Stimulated activated naive B cell treated with anti-CD40 and anti-IgM and Interleukin-4, amounts not matched to agents 10 μg/mL and 1 μg/mL and 100 μg/mL, for 72 hours (primary cell): Measurements from ENCODE around the gene INPP4A.
A peak's percentile ranks its signal among the peaks of the same experiment; 100 is the strongest.

ENCODE experiments used
- ATAC-seq, 2 donors: fragments of 150-1000 bp; cut with Tn5 transposase; replicated peaks; 2 replicates each; pipeline ENCODE4 v1.10.0; 2021; ENCODE audit warnings: moderate library complexity in 1 of 2
- DNase-seq: peaks from one replicate; pipeline ENCODE4 v3.0.0; 2021
- H3K27ac Mint-ChIP-seq: one replicate; pipeline ENCODE4 v1.8.0; 2022; ENCODE audit warnings: mild to moderate bottlenecking, mixed read lengths
- H3K27me3 Mint-ChIP-seq, 2 donors: one replicate each; pipeline ENCODE4 v1.8.0; 2022; ENCODE audit warnings: mixed read lengths in 2 of 2
- H3K36me3 Mint-ChIP-seq, 2 donors: one replicate each; pipeline ENCODE4 v1.8.0; 2022; ENCODE audit warnings: mixed read lengths in 2 of 2, mild to moderate bottlenecking in 1 of 2
- H3K4me1 Mint-ChIP-seq, 2 donors: one replicate each; pipeline ENCODE4 v1.8.0; 2022; ENCODE audit warnings: mixed read lengths in 2 of 2, mild to moderate bottlenecking in 1 of 2
- H3K4me3 Mint-ChIP-seq, 2 donors: one replicate each; pipeline ENCODE4 v1.8.0; 2022; ENCODE audit warnings: mild to moderate bottlenecking in 2 of 2, mixed read lengths in 2 of 2, moderate library complexity in 1 of 2
- H3K9me3 Mint-ChIP-seq, 2 donors: one replicate each; pipeline ENCODE4 v1.8.0; 2022; ENCODE audit warnings: mixed read lengths in 2 of 2, mild to moderate bottlenecking in 1 of 2

Gene INPP4A

DNA sequence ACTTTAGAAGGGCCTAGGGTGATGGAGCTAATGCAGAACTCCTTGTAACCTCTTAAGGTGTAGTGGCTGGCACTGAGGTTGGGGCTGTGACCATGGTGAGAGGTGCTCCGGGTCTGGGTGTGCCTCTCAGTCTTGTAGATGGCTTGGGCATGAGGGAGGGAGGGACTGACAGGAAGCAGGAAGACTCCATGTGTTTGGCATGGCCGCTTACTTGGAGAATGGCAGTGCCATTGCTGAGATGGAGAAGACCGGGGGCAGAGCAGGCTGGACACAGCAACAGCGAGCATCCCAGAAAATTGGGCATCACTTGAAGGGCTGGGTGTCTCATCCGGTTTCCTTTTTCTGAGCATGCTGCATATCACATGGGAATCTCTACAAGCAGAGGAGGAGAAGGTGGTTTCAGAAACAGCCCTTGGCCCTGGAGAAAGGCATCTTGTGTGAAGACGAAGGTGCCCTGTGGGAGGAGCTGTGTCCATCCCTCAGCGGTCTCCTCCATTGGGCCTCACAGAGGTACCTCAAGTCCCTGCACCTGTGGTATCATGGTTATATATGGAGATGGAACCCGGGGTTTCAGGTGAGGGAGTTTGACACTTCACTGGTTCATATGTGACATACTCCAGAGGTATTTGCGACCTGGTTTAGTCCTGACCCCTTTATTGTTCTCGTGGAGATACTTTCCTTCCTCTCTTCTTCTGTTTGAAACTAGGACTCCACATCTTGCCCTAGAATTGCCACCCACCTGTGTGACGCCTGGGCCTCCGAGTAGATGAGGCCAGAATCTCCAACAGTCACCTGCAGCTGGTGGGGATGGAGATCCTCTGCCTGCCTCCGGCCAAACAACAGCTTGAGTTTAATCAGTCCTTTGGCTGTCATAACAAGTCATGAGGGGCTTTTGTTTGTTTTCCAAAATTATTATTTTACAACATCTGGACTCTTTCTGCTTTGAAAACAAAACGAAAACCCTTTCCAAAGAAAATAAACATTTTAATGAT lies 45.6 kb downstream of the INPP4A start:
- peaks cover 2 to 3% of the 10 kb centered on the region in 2 donors for H3K9me3 Mint-ChIP-seq
- H3K4me3 Mint-ChIP-seq: no peak overlapping the region
- H3K27me3 Mint-ChIP-seq: no peaks in the 10 kb centered on the region
- H3K36me3 Mint-ChIP-seq: peaks cover 4 to 17% of the 10 kb centered on the region in 2 donors
- DNase-seq (no peak), ATAC-seq (no peak)
- H3K4me1 Mint-ChIP-seq: peaks cover 27 to 31% of the 10 kb centered on the region in 2 donors
- no peak overlapping the region for H3K27ac Mint-ChIP-seq

DNA sequence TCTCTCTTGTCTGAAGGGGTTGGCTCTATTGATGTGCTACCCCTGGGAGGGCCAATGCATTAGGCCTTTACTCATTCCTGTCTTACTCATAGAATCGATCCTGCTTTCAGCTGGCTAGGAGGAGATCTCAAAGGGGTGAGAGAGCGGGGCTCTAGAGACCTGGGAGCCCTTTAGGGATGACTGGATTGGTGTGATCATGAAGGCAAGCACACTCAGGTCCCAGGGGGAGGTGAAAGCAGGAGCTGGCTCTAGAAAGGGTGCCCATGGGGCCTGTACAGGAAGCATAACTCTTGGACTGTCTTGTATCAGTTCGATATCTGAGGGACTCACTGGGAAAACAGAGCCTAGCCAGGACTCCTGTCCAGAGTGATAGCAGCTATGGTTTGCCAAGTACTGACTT lies 47.8 kb downstream of the INPP4A start:
- H3K27ac Mint-ChIP-seq: peak overlapping the region; percentile 38
- peaks cover 17 to 33% of the 10 kb centered on the region in 2 donors for H3K36me3 Mint-ChIP-seq
- H3K4me3 Mint-ChIP-seq: no peak overlapping the region
- peaks cover 16 to 19% of the 10 kb centered on the region in 2 donors for H3K4me1 Mint-ChIP-seq
- peaks cover 13 to 14% of the 10 kb centered on the region in 2 donors for H3K9me3 Mint-ChIP-seq
- no peak for DNase-seq
- peak in 1 of 2 donors; percentile 66 for ATAC-seq
- no peaks in the 10 kb centered on the region for H3K27me3 Mint-ChIP-seq

GRCh38 chr2:98494699-98495098 lies 50.0 kb downstream of the INPP4A start:
- DNase-seq (no peak), ATAC-seq (no peak)
- Mint-ChIP-seq H3K27me3 (no peaks in the 10 kb centered on the region), H3K27ac (no peak overlapping the region), H3K36me3 (peaks cover 28 to 50% of the 10 kb centered on the region in 2 donors), H3K4me1 (peaks cover 0 to 8% of the 10 kb centered on the region in 2 donors), H3K4me3 (no peak overlapping the region), H3K9me3 (peaks cover 13 to 20% of the 10 kb centered on the region in 2 donors)

DNA sequence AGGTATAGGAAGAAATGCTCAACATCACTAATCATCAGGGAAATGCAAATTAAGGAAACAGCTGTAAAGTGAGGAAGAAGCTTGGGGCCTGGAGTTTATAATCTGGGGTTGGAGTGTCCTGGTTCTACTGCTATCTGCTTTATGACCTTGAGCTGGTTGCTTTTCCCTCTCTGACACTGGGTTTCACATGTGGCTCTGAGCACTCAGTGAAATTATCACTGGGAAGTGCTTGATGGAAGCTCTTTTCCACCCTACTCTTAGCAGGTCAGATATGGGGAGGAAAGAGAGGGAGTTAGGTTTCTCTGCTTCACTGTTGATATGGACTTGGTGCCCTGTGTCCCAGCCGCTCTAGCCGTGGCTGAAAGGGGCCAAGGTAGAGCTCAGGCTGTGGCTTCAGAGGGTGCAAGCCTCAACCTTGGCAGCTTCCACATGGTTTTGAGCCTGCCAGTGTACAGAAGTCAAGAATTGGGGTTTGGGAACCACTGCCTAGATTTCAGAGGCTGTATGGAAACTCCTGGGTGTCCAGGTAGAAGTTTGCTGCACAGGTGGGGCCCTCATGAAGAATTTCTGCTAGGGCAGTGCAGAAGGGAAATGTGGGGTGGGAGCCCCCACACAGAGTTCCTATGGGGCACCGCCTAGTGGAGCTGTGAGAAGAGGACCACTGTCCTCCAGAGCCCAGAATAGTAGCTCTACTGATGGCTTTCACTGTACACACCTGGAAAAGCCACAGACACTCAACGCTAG lies 52.3 kb downstream of the INPP4A start:
- Mint-ChIP-seq H3K36me3 (peaks cover 28 to 59% of the 10 kb centered on the region in 2 donors), H3K9me3 (peaks cover 13 to 20% of the 10 kb centered on the region in 2 donors)
- no peak for DNase-seq

GRCh38 chr2:98498703-98499440 lies 54.2 kb downstream of the INPP4A start:
- H3K27ac Mint-ChIP-seq: peak overlapping the region; percentile 9
- no peaks in the 10 kb centered on the region for H3K27me3 Mint-ChIP-seq
- DNase-seq (no peak), ATAC-seq (no peak)
- H3K4me3 Mint-ChIP-seq: no peak overlapping the region
- H3K36me3 Mint-ChIP-seq: peaks cover 34 to 53% of the 10 kb centered on the region in 2 donors
- H3K9me3 Mint-ChIP-seq: peaks cover 13 to 20% of the 10 kb centered on the region in 2 donors
- peaks cover 11 to 12% of the 10 kb centered on the region in 2 donors for H3K4me1 Mint-ChIP-seq

More for the DNA sequence above, 52.3 kb downstream of the INPP4A start:
- Mint-ChIP-seq H3K27ac (no peak overlapping the region), H3K27me3 (no peaks in the 10 kb centered on the region), H3K4me1 (peaks cover 0 to 10% of the 10 kb centered on the region in 2 donors), H3K4me3 (no peak overlapping the region)
- ATAC-seq: no peak

DNA sequence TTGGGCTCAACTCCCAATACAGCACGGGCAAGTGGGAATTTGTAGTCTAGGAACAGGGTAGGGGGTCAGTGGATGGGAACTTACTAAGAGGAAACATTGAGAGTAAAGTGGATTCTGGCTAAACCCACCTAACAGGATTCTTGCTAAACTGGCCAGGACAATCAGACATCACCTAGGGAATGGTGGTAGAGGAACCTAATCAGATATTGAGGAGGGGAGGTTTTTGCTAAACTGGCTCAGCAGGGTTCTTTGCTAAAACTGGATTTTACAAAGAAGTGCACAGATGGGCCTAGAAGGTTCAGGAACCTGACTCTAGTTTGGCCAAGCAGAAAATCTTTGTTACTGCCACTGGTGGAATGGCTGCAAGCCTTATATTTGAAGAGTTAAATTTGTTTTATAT lies 55.9 kb downstream of the INPP4A start:
- ATAC-seq (no peak), DNase-seq (no peak)
- Mint-ChIP-seq H3K9me3 (peaks cover 10 to 15% of the 10 kb centered on the region in 2 donors), H3K4me3 (no peak overlapping the region), H3K36me3 (peaks cover 27 to 43% of the 10 kb centered on the region in 2 donors), H3K27me3 (no peaks in the 10 kb centered on the region), H3K4me1 (peaks cover 16 to 17% of the 10 kb centered on the region in 2 donors), H3K27ac (no peak overlapping the region)

- H3K36me3 Mint-ChIP-seq: peaks cover 27 to 43% of the 10 kb centered on the region in 2 donors
- ATAC-seq (no peak), DNase-seq (no peak)
- no peak overlapping the region for H3K4me3 Mint-ChIP-seq
- peaks cover 9 to 15% of the 10 kb centered on the region in 2 donors for H3K9me3 Mint-ChIP-seq
- peaks cover 18 to 19% of the 10 kb centered on the region in 2 donors for H3K4me1 Mint-ChIP-seq
- H3K27me3 Mint-ChIP-seq: no peaks in the 10 kb centered on the region
- H3K27ac Mint-ChIP-seq: no peak overlapping the region
These were observed 56.6 kb downstream of the INPP4A start for GRCh38 chr2:98501223-98501622.

GRCh38 chr2:98501876-98502275 lies 57.2 kb downstream of the INPP4A start:
- no peak overlapping the region for H3K27ac Mint-ChIP-seq
- H3K4me3 Mint-ChIP-seq: no peak overlapping the region
- H3K27me3 Mint-ChIP-seq: no peaks in the 10 kb centered on the region
- peaks cover 2 to 9% of the 10 kb centered on the region in 2 donors for H3K9me3 Mint-ChIP-seq
- peaks cover 22% of the 10 kb centered on the region in 2 donors for H3K4me1 Mint-ChIP-seq
- ATAC-seq (no peak), DNase-seq (no peak)
- peaks cover 24 to 41% of the 10 kb centered on the region in 2 donors for H3K36me3 Mint-ChIP-seq

GRCh38 chr2:98502556-98503335 lies 58.1 kb downstream of the INPP4A start:
- H3K4me3 Mint-ChIP-seq: no peak overlapping the region
- H3K9me3 Mint-ChIP-seq: peaks cover 0 to 3% of the 10 kb centered on the region in 2 donors
- H3K27ac Mint-ChIP-seq: no peak overlapping the region
- no peak for ATAC-seq
- no peaks in the 10 kb centered on the region for H3K27me3 Mint-ChIP-seq
- peaks cover 18 to 36% of the 10 kb centered on the region in 2 donors for H3K36me3 Mint-ChIP-seq
- no peak for DNase-seq
- H3K4me1 Mint-ChIP-seq: peaks cover 22 to 27% of the 10 kb centered on the region in 2 donors

GRCh38 chr2:98503481-98504105 lies 58.9 kb downstream of the INPP4A start:
- peaks cover 14 to 29% of the 10 kb centered on the region in 2 donors for H3K36me3 Mint-ChIP-seq
- peaks cover 26 to 36% of the 10 kb centered on the region in 2 donors for H3K4me1 Mint-ChIP-seq
- H3K4me3 Mint-ChIP-seq: no peak overlapping the region
- H3K27me3 Mint-ChIP-seq: no peaks in the 10 kb centered on the region
- H3K9me3 Mint-ChIP-seq: no peaks in the 10 kb centered on the region
- ATAC-seq: no peak
- DNase-seq: no peak
- H3K27ac Mint-ChIP-seq: no peak overlapping the region

DNA sequence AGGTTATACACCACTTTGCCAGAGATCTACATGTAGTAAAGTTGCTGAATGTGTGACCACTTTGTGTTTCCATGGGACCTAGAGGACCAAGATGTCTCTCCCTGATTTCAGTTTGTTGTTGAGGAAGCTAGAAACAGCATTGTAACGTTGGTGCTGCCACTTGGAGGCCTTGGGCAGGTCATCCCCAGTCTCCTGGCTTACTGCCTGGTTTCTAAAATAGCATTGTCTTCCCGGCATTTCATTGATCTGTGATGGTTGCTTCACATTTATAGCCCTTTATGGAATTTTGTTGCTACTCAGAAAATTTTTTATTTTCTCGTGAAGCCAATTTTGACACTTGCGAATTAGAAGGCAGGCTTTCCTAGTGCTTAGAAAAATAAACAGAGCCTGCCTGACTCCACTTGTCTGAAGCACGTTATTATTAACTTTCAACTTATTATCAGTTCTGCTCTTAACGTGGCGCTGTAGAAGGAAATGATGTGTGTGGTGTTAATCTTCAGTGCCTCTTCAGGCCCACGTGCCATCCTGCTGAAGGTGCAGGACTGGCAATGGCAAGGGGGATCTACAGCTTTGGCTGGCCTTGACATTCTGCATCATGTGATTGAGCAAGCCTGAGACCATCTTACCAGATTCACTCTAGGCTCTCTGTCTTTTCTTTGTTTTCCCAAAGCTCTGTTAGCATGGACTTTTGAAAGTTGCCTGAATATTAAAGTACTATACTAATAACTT lies 59.9 kb downstream of the INPP4A start:
- Mint-ChIP-seq H3K4me3 (no peak overlapping the region), H3K9me3 (no peaks in the 10 kb centered on the region), H3K27me3 (no peaks in the 10 kb centered on the region), H3K4me1 (peaks cover 25 to 36% of the 10 kb centered on the region in 2 donors), H3K27ac (no peak overlapping the region), H3K36me3 (peaks cover 17 to 27% of the 10 kb centered on the region in 2 donors)
- DNase-seq (no peak), ATAC-seq (no peak)

GRCh38 chr2:98505311-98505808 lies 60.7 kb downstream of the INPP4A start:
- peaks cover 26 to 36% of the 10 kb centered on the region in 2 donors for H3K4me1 Mint-ChIP-seq
- no peaks in the 10 kb centered on the region for H3K9me3 Mint-ChIP-seq
- peaks cover 17 to 19% of the 10 kb centered on the region in 2 donors for H3K36me3 Mint-ChIP-seq
- H3K27ac Mint-ChIP-seq: no peak overlapping the region
- DNase-seq: no peak
- ATAC-seq: peak; percentile 49 to 58
- H3K4me3 Mint-ChIP-seq: no peak overlapping the region
- H3K27me3 Mint-ChIP-seq: no peaks in the 10 kb centered on the region
